Mesothelial cell of epicardium (in vitro differentiated cells): Measurements from ENCODE around the gene TAS2R41. TPM values are rescaled to one million over a fixed set of nuclear protein-coding genes. Genes with fewer than 3 reads are reported as not detected.

ENCODE experiments used
- DNase-seq, 2 experiments: peaks; one replicate each; pipeline ENCODE4 v3.0.0; 2021; ENCODE audit warnings: low spot score in 2 of 2; ENCODE audit not compliant: unreplicated experiment in 2 of 2
- H3K27ac Mint-ChIP-seq: 2 replicates; pipeline ENCODE4 v1.8.0; 2021; ENCODE audit warnings: mixed read lengths
- H3K27me3 Mint-ChIP-seq: 2 replicates; pipeline ENCODE4 v1.8.0; 2021; ENCODE audit warnings: low read depth, mixed read lengths
- H3K36me3 Mint-ChIP-seq: 2 replicates; pipeline ENCODE4 v1.8.0; 2021; ENCODE audit warnings: mixed read lengths
- H3K4me1 Mint-ChIP-seq: 2 replicates; pipeline ENCODE4 v1.8.0; 2021; ENCODE audit warnings: mixed read lengths
- H3K4me3 Mint-ChIP-seq: 2 replicates; pipeline ENCODE4 v1.8.0; 2021; ENCODE audit warnings: mild to moderate bottlenecking, moderate library complexity, mixed read lengths
- H3K9me3 Mint-ChIP-seq: 2 replicates; pipeline ENCODE4 v1.8.0; 2021; ENCODE audit warnings: mixed read lengths
- CTCF ChIP-seq: fragments of 200-600 bp; sonication (generic); IDR thresholded peaks from one replicate; pipeline ENCODE4 v1.5.0; 2021; ENCODE audit warnings: antibody characterized with exemption; ENCODE audit not compliant: unreplicated experiment
- total RNA-seq: library from RNA; stranded (reverse); gene quantifications from 3 replicates; pipeline ENCODE4 v1.2.1, GENCODE V29; 2021

Gene TAS2R41
- total RNA-seq, 1 donor from 2014 or later: not detected

- Mint-ChIP-seq H3K4me1 (peaks cover 4% of the 10 kb centered on the region), H3K36me3 (peaks cover 2% of the 10 kb centered on the region), H3K27me3 (no peaks in the 10 kb centered on the region), H3K27ac (no peak overlapping the region), H3K9me3 (peaks cover 3% of the 10 kb centered on the region), H3K4me3 (no peak overlapping the region)
- no peak for DNase-seq
- TF ChIP-seq CTCF: no peak
Observed at GRCh38 chr7:143487566-143487965, 9.9 kb downstream of the TAS2R41 start.

GRCh38 chr7:143490717-143491306 is 13.1 kb downstream of the TAS2R41 start:
- H3K4me1 Mint-ChIP-seq: peaks cover 4% of the 10 kb centered on the region
- H3K36me3 Mint-ChIP-seq: peaks cover 2% of the 10 kb centered on the region
- DNase-seq: no peak
- H3K27ac Mint-ChIP-seq: no peak overlapping the region
- no peak overlapping the region for H3K4me3 Mint-ChIP-seq
- H3K27me3 Mint-ChIP-seq: no peaks in the 10 kb centered on the region
- peaks cover 7% of the 10 kb centered on the region for H3K9me3 Mint-ChIP-seq
- TF ChIP-seq CTCF: no peak

- DNase-seq: no peak
- Mint-ChIP-seq H3K9me3 (peaks cover 7% of the 10 kb centered on the region), H3K4me1 (peaks cover 4% of the 10 kb centered on the region), H3K27me3 (no peaks in the 10 kb centered on the region), H3K27ac (peak overlapping the region; percentile 6), H3K36me3 (peaks cover 2% of the 10 kb centered on the region), H3K4me3 (no peak overlapping the region)
- TF ChIP-seq CTCF: no peak
Observed at GRCh38 chr7:143492043-143492471, 14.4 kb downstream of the TAS2R41 start.

GRCh38 chr7:143492799-143493739 is 15.4 kb downstream of the TAS2R41 start:
- no peak overlapping the region for H3K27ac Mint-ChIP-seq
- peaks cover 4% of the 10 kb centered on the region for H3K4me1 Mint-ChIP-seq
- H3K36me3 Mint-ChIP-seq: peaks cover 2% of the 10 kb centered on the region
- H3K4me3 Mint-ChIP-seq: no peak overlapping the region
- DNase-seq: no peak
- peaks cover 7% of the 10 kb centered on the region for H3K9me3 Mint-ChIP-seq
- no peaks in the 10 kb centered on the region for H3K27me3 Mint-ChIP-seq
- TF ChIP-seq CTCF: no peak

GRCh38 chr7:143493751-143494150 is 16.1 kb downstream of the TAS2R41 start:
- Mint-ChIP-seq H3K36me3 (peaks cover 2% of the 10 kb centered on the region), H3K27me3 (no peaks in the 10 kb centered on the region), H3K27ac (no peak overlapping the region), H3K4me1 (peaks cover 4% of the 10 kb centered on the region), H3K4me3 (no peak overlapping the region), H3K9me3 (peaks cover 7% of the 10 kb centered on the region)
- TF ChIP-seq CTCF: no peak
- DNase-seq: no peak
